ENCODE data around the gene MT1X. TPM values are rescaled to one million over a fixed set of nuclear protein-coding genes. Genes with fewer than 3 reads are reported as not detected.

The MT1X gene
- total and polyA plus RNA-seq, 2 of the 13 experiments (the other 11 are each of a cell fraction or from before 2014, with no cell fraction given): 19.7 to 288 TPM

DNA sequence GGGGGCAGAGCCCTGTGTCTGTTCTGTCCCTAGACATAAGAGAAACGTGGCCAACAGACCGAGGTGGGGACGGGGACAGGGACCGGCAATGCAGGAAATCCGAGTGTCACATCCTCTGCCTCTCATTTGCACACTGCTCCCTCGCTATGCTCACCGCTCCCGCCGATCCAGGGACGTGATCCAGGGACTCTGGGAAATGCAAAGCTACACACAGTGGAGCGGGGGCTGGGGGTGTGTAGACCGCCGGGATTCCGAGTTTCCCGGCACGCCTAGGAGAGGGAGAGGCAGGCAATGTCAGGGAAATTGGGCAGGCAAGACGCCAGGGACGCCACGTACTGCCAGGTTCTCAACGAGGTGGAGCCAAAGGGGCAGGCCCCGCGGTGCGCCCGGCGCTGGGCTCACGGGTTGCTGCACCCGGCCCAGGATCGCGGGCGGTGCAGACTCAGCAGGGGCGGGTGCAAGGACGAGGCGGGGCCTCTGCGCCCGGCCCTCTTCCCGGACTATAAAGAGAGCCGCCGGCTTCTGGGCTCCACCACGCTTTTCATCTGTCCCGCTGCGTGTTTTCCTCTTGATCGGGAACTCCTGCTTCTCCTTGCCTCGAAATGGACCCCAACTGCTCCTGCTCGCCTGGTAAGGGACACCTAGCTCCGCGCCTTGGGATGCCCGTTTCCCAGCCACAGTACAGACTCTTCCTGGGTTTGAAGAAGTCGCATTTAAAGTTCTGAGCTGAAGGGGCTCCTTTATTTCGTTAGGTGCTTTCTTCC, at the start of gene MT1X (continued):
- TF ChIP-seq, protein P1, sequence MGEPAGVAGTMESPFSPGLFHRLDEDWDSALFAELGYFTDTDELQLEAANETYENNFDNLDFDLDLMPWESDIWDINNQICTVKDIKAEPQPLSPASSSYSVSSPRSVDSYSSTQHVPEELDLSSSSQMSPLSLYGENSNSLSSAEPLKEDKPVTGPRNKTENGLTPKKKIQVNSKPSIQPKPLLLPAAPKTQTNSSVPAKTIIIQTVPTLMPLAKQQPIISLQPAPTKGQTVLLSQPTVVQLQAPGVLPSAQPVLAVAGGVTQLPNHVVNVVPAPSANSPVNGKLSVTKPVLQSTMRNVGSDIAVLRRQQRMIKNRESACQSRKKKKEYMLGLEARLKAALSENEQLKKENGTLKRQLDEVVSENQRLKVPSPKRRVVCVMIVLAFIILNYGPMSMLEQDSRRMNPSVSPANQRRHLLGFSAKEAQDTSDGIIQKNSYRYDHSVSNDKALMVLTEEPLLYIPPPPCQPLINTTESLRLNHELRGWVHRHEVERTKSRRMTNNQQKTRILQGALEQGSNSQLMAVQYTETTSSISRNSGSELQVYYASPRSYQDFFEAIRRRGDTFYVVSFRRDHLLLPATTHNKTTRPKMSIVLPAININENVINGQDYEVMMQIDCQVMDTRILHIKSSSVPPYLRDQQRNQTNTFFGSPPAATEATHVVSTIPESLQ (CRISPR knock-in tag; conservative IDR thresholded peaks at IDR 0.05): no peak
- TF ChIP-seq, protein P2, sequence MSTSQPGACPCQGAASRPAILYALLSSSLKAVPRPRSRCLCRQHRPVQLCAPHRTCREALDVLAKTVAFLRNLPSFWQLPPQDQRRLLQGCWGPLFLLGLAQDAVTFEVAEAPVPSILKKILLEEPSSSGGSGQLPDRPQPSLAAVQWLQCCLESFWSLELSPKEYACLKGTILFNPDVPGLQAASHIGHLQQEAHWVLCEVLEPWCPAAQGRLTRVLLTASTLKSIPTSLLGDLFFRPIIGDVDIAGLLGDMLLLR (CRISPR knock-in tag; IDR thresholded peaks at IDR 0.05): peak; percentile 75
- TF ChIP-seq, protein P3, sequence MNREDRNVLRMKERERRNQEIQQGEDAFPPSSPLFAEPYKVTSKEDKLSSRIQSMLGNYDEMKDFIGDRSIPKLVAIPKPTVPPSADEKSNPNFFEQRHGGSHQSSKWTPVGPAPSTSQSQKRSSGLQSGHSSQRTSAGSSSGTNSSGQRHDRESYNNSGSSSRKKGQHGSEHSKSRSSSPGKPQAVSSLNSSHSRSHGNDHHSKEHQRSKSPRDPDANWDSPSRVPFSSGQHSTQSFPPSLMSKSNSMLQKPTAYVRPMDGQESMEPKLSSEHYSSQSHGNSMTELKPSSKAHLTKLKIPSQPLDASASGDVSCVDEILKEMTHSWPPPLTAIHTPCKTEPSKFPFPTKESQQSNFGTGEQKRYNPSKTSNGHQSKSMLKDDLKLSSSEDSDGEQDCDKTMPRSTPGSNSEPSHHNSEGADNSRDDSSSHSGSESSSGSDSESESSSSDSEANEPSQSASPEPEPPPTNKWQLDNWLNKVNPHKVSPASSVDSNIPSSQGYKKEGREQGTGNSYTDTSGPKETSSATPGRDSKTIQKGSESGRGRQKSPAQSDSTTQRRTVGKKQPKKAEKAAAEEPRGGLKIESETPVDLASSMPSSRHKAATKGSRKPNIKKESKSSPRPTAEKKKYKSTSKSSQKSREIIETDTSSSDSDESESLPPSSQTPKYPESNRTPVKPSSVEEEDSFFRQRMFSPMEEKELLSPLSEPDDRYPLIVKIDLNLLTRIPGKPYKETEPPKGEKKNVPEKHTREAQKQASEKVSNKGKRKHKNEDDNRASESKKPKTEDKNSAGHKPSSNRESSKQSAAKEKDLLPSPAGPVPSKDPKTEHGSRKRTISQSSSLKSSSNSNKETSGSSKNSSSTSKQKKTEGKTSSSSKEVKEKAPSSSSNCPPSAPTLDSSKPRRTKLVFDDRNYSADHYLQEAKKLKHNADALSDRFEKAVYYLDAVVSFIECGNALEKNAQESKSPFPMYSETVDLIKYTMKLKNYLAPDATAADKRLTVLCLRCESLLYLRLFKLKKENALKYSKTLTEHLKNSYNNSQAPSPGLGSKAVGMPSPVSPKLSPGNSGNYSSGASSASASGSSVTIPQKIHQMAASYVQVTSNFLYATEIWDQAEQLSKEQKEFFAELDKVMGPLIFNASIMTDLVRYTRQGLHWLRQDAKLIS (CRISPR knock-in tag; IDR thresholded peaks at IDR 0.05): no peak
- TF ChIP-seq FOXM1 (CRISPR knock-in tag; IDR thresholded peaks at IDR 0.05) (no peak), ZNF335 (CRISPR knock-in tag; IDR thresholded peaks at IDR 0.05) (no peak), ZNF251 (CRISPR knock-in tag; IDR thresholded peaks at IDR 0.05) (peak; percentile 70; the same call in 1 of the 2 replicates), ZNF558 (CRISPR knock-in tag; IDR thresholded peaks at IDR 0.05; ENCODE audit: borderline replicate concordance) (peak; percentile 87; the same call in 1 of the 2 replicates), HDAC6 (IDR thresholded peaks at IDR 0.05; ENCODE audit: low read depth, low read length) (no peak), ZNF224 (CRISPR knock-in tag; IDR thresholded peaks at IDR 0.05) (peak; percentile 80; the same call in 1 of the 2 replicates), ZNF839 (CRISPR knock-in tag; IDR thresholded peaks at IDR 0.05; ENCODE audit: borderline replicate concordance) (peak; percentile 70; the same call in 1 of the 2 replicates), ZNF75D (CRISPR knock-in tag; IDR thresholded peaks at IDR 0.05; ENCODE audit: borderline replicate concordance) (no peak), ZNF570 (CRISPR knock-in tag; IDR thresholded peaks at IDR 0.05; ENCODE audit: borderline replicate concordance) (no peak)
- TF ChIP-seq, protein P4, sequence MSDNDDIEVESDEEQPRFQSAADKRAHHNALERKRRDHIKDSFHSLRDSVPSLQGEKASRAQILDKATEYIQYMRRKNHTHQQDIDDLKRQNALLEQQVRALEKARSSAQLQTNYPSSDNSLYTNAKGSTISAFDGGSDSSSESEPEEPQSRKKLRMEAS (IDR thresholded peaks at IDR 0.05): peak; percentile 65
- TF ChIP-seq, protein P5, sequence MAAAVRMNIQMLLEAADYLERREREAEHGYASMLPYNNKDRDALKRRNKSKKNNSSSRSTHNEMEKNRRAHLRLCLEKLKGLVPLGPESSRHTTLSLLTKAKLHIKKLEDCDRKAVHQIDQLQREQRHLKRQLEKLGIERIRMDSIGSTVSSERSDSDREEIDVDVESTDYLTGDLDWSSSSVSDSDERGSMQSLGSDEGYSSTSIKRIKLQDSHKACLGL (CRISPR knock-in tag; IDR thresholded peaks at IDR 0.05): peak; percentile 88
- TF ChIP-seq, protein P6, sequence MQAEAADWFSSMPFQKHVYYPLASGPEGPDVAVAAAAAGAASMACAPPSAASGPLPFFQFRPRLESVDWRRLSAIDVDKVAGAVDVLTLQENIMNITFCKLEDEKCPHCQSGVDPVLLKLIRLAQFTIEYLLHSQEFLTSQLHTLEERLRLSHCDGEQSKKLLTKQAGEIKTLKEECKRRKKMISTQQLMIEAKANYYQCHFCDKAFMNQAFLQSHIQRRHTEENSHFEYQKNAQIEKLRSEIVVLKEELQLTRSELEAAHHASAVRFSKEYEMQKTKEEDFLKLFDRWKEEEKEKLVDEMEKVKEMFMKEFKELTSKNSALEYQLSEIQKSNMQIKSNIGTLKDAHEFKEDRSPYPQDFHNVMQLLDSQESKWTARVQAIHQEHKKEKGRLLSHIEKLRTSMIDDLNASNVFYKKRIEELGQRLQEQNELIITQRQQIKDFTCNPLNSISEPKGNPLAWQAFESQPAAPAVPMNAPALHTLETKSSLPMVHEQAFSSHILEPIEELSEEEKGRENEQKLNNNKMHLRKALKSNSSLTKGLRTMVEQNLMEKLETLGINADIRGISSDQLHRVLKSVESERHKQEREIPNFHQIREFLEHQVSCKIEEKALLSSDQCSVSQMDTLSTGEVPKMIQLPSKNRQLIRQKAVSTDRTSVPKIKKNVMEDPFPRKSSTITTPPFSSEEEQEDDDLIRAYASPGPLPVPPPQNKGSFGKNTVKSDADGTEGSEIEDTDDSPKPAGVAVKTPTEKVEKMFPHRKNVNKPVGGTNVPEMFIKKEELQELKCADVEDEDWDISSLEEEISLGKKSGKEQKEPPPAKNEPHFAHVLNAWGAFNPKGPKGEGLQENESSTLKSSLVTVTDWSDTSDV (CRISPR knock-in tag; IDR thresholded peaks at IDR 0.05): no peak
- TF ChIP-seq, protein P7, sequence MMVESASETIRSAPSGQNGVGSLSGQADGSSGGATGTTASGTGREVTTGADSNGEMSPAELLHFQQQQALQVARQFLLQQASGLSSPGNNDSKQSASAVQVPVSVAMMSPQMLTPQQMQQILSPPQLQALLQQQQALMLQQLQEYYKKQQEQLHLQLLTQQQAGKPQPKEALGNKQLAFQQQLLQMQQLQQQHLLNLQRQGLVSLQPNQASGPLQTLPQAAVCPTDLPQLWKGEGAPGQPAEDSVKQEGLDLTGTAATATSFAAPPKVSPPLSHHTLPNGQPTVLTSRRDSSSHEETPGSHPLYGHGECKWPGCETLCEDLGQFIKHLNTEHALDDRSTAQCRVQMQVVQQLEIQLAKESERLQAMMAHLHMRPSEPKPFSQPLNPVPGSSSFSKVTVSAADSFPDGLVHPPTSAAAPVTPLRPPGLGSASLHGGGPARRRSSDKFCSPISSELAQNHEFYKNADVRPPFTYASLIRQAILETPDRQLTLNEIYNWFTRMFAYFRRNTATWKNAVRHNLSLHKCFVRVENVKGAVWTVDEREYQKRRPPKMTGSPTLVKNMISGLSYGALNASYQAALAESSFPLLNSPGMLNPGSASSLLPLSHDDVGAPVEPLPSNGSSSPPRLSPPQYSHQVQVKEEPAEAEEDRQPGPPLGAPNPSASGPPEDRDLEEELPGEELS (CRISPR knock-in tag; IDR thresholded peaks at IDR 0.05): peak; percentile 61

Measured in HepG2 (cell line).